AG04449 (cell line): ENCODE results near the gene TAOK2.
A peak's percentile ranks its signal among the peaks of the same experiment; 100 is the strongest.
"Not testable (repeated sequence)": the region's sequence is repeated elsewhere in the genome, so short reads cannot be mapped to it uniquely, and the experiment has no call there.

Experiments used
- CTCF ChIA-PET: fragments of 350-600 bp; formaldehyde crosslinking; extraction: SDS; loops from one replicate; lab custom pipeline; 2021; ENCODE audit warnings: antibody characterized with exemption; lab: Yijun Ruan, JAX
- POLR2A ChIA-PET: fragments of 400-600, 350-600 bp; formaldehyde crosslinking; extraction: SDS; loops from one replicate; lab custom pipeline; 2020; ENCODE audit warnings: antibody characterized with exemption, inconsistent platforms; lab: Yijun Ruan, JAX
- DNase-seq: peaks from one replicate; pipeline ENCODE4 v3.0.0-alpha.2; 2010; ENCODE audit warnings: low read depth, low spot score
- H3K4me3 ChIP-seq: 2 replicates; pipeline ENCODE4 v1.5.1; 2011; ENCODE audit warnings: low read depth, mild to moderate bottlenecking, control low read depth, low read length
- TF ChIP-seq, protein P1 (sequence below): IDR thresholded peaks from one replicate; pipeline ENCODE4 v1.5.1; 2011; ENCODE audit warnings: mild to moderate bottlenecking, moderate library complexity, low read length, control low read depth, inconsistent platforms; ENCODE audit not compliant: insufficient read depth; ENCODE audit errors: missing control alignments

TAOK2 gene

GRCh38 chr16:29951625-29952365, 21.9 kb upstream of the TAOK2 start:
- DNase-seq, result no peak
- no peak overlapping the region for H3K4me3 ChIP-seq
- TF ChIP-seq, protein P1, sequence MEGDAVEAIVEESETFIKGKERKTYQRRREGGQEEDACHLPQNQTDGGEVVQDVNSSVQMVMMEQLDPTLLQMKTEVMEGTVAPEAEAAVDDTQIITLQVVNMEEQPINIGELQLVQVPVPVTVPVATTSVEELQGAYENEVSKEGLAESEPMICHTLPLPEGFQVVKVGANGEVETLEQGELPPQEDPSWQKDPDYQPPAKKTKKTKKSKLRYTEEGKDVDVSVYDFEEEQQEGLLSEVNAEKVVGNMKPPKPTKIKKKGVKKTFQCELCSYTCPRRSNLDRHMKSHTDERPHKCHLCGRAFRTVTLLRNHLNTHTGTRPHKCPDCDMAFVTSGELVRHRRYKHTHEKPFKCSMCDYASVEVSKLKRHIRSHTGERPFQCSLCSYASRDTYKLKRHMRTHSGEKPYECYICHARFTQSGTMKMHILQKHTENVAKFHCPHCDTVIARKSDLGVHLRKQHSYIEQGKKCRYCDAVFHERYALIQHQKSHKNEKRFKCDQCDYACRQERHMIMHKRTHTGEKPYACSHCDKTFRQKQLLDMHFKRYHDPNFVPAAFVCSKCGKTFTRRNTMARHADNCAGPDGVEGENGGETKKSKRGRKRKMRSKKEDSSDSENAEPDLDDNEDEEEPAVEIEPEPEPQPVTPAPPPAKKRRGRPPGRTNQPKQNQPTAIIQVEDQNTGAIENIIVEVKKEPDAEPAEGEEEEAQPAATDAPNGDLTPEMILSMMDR, result no peak
- ChIA-PET POLR2A (no interaction called here), CTCF (interaction anchor here (2.1 kb wide), 1 partner anchor 10 kb away, joined by 10 read pairs; the partner anchor contains the start of gene TMEM219)

GRCh38 chr16:29958756-29959155, 14.9 kb upstream of the TAOK2 start:
- no peak overlapping the region for H3K4me3 ChIP-seq
- DNase-seq, result no peak
- CTCF ChIA-PET, result interaction anchor here (3.5 kb wide), 1 partner anchor 14 kb away, joined by 19 read pairs; no protein-coding TSS in a partner anchor
- TF ChIP-seq, protein P1, result no peak
- POLR2A ChIA-PET, result no interaction called here

DNA sequence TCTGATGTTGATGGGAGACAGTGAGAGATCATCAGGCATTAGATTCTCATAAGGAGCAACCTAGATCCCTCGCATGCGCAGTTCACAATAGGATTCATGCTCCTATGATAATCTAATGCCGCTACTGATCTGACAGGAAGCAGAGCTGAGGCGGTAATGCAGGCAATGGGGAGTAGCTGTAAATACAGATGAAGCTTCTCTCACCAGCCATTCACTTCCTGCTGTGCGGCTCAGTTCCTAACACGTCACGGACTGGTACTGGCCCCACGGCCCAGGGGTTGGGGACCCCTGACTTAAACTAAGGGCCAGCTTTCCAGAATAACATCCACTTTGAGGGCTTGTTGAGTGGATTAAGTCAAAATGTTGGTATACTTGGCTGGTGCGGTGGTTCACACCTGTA, 14.4 kb upstream of the TAOK2 start:
- CTCF ChIA-PET, result interaction anchor here (3.5 kb wide), 1 partner anchor 15 kb away, joined by 19 read pairs; no protein-coding TSS in a partner anchor
- TF ChIP-seq, protein P1, result no peak
- H3K4me3 ChIP-seq, result no peak overlapping the region
- DNase-seq, result no peak
- POLR2A ChIA-PET, result no interaction called here

- DNase-seq, H3K4me3 ChIP-seq: not testable (repeated sequence)
- ChIA-PET CTCF (interaction anchor here (1.0 to 3.5 kb wide), 2 partner anchors 11 to 15 kb away, joined by 3 to 19 read pairs; no protein-coding TSS in a partner anchor), POLR2A (interaction anchor here (2.7 kb wide), 1 partner anchor 15 kb away, joined by 21 read pairs; no protein-coding TSS in a partner anchor)
Measured at GRCh38 chr16:29959821-29960220, 13.8 kb upstream of the TAOK2 start.

DNA sequence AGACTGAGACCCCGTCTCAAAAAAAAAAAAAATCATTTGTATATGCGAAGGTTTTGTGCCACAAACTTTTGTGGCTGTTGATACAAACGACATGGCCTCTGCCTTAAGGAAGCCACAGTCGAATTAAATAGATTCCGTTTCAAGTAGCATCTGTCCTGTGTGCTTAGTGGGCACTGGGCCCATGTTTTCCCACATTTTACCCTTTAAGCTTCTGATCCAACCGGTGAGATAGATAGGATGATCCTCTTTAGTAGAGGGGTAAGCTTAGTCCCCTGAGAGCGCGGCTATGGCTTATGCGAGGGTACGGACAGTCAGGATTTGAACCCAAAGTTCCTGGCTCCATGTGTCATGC, 12.6 kb upstream of the TAOK2 start:
- TF ChIP-seq, protein P1, result no peak
- ChIA-PET POLR2A (interaction anchor here (1.2 to 2.7 kb wide), 4 partner anchors 12 to 98 kb away, joined by 4 to 21 read pairs (median 14); partner anchors contain the start of genes CDIPT, KCTD13 and TAOK2), CTCF (interaction anchor here (1.0 to 3.5 kb wide), 10 partner anchors 10 to 112 kb away, joined by 3 to 27 read pairs (median 4); partner anchors contain the start of genes TAOK2 and TLCD3B)
- H3K4me3 ChIP-seq, result peak overlapping the region; percentile 79
- no peak for DNase-seq

DNA sequence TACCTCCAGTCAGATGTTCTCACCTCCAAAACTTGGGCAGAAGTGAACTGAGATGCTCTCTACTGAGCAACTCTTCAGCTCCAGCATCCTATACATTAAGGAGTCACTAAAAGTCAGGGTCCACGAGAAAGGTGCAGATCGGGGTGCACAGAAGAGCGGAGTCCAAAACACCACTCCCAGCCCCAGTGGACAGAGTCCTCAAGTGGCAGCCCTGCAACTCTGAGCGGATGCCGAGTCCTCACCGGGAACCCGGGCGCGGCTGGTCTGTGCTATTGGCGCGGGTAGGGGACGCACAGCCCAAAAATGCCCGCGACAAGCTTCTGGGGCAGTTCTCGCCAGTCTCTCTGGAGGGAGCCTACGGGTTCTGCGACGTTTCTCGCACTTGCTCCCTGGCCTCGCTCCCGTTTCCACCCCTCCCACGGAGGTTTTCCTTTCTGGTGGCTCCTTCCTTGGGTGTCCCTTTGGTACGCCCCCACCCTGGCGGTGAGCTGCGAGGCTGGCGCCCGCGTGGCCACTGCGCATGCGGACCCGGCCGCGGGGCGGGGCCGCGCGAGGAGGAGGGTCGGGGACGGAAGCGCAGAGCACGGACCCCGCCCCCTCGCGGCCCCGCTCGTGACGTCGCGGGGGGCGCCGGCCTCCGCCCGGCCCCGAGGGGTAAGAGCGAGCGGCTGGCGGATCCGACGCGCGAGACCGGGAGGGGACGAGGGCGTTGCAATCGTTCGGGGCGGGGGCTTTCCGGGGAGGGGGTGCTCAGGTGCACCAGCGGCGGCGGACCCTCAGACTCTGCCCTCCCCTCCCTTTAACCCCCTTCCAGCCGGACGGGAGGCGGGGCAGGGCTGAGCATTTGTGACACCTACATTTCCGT, 12.0 kb upstream of the TAOK2 start, which contains the start of gene TMEM219:
TMEM219 (plus strand) TSS at position 601 of the 865 bp plus-strand sequence. CDS start 1,065 bp downstream, outside the sequence.
- ChIA-PET CTCF (interaction anchor here (0.8 to 3.5 kb wide), 12 partner anchors 8 to 113 kb away, joined by 3 to 27 read pairs (median 4); partner anchors contain the start of genes TAOK2 and TLCD3B), POLR2A (interaction anchor here (0.7 to 2.7 kb wide), 7 partner anchors 11 to 951 kb away, joined by 3 to 21 read pairs (median 5); partner anchors contain the start of genes CDIPT, KCTD13 and TAOK2)
- DNase-seq, result no peak
- TF ChIP-seq, protein P1, result peak; percentile 26
- H3K4me3 ChIP-seq, result peak within 1 kb of the TSS; percentile 79
